GM19463 (cell line): ENCODE measurements around the gene VAT1.

Source experiments
- ATAC-seq: cut with Tn5 transposase; IDR thresholded peaks from one replicate; pipeline ENCODE4 v1.9.1; 2021; ENCODE audit warnings: mild to moderate bottlenecking, moderate library complexity; ENCODE audit not compliant: unreplicated experiment

The VAT1 gene

DNA sequence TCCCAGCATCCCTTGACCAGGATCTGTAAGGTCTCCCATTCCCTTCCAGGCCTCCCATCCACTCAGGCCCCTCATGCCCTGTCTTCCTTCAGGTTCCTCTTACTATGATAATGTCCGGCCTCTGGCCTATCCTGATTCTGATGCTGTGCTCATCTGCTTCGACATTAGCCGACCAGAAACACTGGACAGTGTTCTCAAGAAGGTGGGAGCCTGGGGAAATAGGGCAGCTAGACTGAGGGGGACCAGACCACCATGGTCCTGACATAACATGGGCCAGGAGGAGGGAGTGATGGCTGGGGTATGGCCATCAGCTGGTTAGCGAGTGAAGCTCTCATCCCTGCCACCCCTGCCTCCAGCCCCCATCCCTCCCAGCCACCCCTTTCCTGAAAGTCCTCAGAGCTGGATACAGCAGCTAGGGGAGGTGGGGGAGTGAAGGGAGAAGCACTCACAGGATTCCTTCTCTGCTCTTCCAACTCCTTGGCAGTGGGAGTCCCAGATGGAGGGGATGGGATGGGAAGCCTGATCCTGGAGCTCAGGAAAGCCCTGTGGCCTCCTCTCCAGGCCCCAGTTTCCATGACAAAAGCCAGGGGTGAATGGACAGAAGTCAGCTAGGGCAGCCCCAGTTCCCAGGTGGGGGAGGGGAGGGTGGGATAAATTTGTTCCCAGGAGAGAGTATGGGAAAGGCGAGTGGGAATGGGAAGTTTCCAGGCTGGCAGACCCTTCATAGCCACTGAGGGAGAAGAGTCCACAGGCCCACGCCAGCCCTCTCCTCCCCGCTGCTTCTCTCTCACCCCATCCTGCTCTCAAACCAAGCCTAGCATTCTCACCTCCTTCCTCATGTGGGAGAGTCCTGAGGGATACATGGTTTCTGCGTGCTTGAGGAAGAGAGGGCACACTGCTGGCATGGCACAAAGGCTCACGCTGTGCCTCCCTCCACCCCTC is 5.2 kb upstream of the VAT1 start:
- no peak for ATAC-seq

DNA sequence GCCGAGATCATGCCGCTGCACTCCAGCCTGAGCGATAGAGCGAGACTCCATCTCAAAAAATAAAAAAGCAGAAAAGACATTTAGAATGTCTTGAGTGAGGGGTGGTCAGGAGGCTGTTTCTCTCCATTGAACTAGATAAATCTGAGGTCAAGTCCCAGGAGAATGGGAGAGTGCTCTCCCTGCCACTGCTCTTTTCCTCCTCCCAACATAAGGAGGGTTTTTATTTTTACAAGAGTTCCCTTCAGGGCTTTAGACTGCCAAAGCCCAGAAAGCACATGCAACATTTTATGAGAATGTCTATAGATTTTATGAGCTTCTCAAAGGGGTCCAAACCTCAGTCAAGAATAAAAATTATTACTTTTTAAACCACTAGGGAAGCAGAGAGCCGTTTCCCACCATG is 4.4 kb upstream of the VAT1 start:
- no peak for ATAC-seq

DNA sequence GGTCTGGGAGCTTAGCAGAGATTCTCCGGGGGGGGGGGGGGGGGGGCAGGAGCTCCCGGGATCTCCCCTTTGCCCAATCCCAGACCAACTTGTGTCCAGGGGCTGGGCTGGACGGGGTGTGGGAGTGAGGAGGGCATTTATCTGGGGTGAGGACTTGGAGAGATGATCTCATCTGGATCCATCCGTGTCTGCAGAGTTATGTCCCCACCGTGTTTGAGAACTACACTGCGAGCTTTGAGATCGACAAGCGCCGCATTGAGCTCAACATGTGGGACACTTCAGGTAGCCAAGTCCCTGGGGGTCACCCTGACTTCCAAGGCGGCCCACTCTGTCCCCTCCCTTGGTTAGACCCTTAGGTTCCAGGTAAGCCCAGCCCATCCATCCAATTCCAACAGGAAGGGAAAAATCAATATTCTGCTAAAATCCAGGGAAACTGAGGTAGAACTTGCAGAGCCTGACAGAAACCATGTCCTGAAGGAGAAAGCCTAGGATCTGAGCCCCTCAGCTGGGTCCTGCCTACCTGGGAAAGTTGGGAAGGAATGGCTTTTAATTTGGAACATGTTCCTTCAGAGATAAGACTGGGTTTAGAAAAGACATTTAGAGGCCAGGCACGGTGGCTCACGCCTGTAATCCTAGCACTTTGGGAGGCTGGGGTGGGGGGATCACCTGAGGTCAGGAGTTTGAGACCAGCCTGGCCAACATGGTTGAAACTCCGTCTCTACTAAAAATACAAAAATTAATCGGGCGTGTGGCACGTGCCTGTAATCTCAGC is 3.8 kb upstream of the VAT1 start:
- no peak for ATAC-seq

DNA sequence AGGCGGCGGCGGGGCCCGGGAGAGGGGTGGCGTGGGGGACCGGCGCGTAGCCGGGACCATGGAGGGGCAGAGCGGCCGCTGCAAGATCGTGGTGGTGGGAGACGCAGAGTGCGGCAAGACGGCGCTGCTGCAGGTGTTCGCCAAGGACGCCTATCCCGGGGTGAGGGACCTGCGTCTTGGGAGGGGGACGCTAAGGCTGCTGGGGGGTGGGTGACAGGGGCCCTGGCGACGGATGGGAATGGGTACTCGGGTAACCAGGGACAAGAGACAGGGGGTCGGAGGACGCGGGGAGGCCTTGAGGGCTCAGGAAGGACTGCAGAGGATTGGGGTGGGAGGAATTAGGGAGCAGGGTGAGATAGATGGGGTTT is 3.1 kb upstream of the VAT1 start:
- no peak for ATAC-seq

DNA sequence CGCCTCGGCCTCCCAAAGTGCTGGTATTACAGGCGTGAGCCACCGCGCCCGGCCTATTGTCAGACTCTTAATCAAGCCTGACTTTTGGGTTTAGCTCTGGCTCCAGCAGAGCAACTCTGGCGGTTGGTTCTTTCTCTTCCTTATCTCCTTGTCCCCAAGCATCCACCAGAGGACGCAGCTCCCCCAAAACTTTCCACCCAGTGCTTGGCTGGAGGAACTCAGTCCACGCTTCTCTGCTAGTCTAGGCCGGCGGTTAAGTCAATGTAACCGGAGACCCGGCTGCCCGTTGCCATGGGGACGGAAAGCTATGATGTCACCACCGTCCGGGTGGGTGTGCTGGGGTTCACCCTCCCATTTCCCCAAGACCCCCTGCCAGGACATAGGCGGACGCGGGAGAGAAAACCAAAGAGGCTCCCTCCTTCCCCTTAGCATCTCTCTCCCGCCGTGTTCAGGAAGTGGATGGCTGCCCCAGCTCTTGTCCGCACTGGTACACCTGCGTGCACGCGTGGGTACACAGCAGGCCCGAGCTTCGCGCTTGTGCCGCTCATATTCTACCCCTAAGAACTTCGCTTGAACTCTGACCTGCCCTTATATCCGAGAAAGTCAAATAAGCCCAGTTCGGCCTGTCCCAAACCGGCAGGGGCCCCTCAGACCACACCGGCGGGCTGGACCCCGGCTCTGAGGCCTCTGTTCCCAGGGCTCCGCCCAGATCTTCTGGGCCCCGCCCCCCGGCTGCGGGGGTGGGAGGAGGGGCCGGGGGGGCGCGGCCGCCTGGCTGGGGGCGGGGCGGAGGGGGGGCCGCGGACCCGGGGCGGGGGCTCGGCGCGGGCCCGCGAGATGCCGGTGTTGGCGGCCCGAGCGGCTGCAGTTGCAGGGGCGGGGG is 2.5 kb upstream of the VAT1 start, which contains the start of gene RND2:
RND2 (plus strand) TSS at position 825 of the 883 bp plus-strand sequence. CDS start 117 bp downstream, outside the sequence.
- peak; percentile 40 for ATAC-seq

DNA sequence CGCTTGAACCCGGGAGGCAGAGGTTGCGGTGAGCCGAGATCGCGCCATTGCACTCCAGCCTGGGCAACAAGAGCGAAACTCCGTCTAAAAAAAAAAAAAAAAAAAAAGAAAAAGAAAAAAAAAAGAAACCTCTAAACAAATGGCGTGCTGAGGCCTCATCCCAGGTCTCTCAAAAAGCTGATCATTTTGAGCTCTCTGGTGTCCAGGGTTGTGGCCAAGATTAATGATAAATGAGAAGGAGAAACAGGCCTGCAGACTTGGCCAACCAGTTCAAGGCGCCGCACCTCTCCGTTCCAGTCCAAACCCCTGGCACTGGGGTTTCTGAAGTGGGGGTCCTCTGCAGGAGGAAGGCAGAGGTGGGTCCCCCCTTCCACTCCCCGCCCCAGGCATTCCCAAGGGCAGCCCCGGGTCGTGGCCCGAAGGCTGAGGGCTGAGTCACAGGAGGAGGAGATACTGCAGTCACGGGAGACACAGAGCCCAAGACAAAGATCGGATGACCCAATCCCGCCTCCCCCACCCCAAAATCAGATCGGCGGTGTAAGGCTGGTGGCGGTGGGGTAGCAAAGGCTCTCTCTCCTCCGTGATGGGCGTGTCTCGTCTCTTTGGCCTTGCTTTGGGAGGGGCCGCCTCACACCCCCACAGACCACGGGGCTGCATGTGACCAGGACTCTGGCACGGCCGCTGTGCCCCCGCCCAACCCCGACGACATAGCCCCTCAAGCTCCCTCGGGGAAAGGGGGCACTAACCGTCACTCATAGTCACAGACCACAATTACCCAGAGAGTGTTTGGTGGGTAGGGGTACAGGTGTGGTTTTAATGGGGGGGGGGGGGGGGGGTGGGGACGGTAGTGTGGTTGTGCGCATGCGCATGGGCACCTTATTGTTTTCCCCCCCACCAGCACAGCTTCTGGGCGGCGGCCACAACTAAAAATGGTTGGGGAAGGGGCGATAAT is 1.1 kb downstream of the VAT1 start:
- ATAC-seq = no peak

DNA sequence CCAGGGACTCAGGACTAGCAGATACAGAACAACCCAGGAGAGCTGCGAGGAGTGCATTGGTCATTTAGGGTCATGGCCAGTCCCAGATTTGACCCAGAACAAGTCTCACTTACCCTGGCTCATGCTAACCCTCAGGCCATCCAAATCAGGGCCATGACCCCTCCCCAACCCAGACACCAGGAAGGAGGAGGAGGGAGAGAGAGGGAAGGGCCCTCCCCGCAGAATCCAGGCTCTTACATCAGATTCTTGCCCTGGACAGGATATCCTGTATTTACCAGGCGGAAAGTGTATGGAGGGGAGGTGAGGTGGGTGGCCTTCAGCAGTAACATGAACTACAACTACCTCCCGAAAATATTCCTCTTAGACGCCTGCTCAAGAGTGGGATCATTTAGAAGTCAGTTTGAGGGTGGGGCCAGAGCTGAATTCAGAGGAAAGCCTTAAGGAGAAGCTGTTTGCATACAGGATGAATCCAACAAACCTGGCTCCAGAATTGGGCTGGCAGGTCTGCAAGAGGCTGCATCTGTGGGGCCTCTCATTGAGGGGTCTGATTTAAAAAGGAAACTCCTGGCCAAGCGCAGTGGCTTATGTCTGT is 2.1 kb downstream of the VAT1 start:
- no peak for ATAC-seq

DNA sequence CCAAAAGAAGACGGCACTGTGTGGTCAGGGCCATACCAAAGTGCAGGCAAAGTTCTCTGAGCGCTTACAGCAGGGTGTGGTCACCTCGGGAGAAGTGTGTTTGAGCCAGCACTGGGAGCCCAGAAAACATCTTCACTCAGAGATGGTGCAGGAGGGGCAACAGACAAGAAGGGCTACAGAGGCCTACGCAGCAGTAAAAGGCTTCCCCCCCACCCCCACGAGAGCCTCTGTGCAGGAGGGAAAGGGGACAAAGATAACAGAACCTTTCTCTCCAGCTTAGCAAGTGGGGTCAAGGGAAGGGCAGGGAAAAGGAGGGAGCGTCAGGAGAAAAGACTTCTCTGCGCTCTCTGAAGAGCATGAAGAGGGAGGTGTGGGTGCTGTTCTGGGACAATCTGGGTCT is 2.8 kb downstream of the VAT1 start:
- no peak for ATAC-seq

DNA sequence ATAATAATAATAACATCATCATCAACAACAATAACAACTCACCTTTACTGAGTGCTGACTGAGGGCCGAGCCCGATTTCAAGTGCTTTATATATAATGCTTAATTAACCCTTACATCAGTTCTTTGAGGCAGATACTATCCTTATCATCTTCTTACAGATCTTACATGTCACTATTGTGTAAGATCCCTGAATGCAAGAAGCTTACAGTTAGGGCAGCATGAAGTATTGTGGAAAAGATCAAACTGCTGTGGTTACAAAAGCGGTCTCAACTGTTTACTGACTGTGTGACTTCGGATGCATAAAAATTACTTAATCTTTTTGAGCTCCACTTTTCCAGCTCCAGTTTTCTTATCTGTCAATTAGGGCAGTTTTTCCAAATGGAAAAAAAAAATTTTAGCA is 3.3 kb downstream of the VAT1 start:
- no peak for ATAC-seq

DNA sequence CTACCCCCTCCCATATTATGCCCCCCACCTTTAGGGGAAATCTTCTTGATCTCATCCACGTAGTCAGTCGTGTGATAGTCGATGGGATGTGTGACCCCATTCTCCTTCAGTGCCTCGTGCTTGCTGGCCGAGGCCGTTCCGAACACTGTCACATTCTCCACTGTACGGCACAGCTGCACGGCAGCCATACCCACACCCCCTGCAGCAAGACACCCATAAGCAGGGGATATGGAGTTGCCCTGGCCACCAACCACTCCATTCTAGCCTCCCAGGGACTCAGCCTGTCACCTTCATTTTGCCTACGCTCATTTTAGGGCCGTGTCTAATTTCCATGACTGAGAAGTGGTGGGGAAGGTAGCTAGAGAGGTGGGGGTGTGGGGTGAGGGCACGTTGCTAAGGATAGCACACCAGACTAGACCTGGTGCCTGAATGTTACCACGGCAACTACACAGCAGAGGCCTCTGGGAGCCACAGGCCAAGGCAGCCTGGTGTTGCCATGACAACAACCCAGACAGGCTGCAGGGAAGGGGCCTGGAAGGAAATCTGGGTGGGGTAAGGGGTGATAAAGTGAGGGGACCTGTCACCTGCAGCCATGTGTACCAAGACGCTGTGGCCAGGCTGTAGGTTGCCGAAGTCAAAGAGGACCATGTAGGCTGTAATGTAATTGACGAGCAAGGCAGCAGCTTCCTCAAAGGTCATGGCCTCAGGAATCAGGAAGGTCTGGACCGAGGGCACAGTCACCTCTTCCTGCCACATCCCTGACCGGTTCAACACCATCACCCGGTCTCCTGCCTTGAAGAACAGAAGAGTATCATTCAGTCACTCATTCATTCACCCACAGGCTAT is 4.0 kb downstream of the VAT1 start:
- ATAC-seq = no peak

DNA sequence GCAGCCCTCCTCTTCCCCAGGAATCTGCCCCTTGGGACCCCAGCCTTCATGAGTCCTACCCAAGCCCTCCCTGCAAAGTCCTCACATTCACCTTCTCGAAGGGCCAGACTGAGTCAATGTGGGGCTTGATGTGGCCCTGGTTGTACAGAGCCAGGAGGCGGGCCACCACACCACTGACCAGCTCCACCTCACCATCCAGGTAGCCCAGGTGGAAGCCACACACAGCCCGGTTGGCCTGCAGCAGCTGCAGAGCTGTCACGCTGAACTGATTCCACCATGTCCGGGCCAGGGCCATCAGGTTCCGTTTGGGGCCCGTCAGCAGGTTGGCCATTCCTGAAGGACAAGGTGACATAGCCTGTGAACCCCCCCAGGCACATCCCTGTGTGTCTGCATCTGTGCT is 6.0 kb downstream of the VAT1 start:
- ATAC-seq = no peak

DNA sequence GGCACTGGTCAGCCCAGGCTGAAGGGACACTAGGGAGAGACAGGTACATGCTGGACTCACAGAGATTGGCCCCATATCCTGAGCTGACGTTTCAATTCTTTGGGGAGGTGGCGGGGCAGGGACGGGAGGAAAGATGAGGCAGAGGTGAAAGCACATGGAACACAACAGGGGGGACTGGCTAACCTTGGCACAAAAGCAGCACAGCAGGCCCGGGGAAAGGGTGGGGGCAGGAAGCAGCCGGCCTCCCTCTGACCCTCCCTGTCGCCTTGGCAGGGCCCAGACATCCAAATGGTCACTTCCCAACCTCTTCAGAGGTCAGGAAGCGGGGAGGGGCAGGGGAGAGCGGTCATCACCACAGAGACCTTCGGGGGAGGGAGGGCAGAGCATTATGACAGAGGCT is 6.6 kb downstream of the VAT1 start:
- no peak for ATAC-seq

DNA sequence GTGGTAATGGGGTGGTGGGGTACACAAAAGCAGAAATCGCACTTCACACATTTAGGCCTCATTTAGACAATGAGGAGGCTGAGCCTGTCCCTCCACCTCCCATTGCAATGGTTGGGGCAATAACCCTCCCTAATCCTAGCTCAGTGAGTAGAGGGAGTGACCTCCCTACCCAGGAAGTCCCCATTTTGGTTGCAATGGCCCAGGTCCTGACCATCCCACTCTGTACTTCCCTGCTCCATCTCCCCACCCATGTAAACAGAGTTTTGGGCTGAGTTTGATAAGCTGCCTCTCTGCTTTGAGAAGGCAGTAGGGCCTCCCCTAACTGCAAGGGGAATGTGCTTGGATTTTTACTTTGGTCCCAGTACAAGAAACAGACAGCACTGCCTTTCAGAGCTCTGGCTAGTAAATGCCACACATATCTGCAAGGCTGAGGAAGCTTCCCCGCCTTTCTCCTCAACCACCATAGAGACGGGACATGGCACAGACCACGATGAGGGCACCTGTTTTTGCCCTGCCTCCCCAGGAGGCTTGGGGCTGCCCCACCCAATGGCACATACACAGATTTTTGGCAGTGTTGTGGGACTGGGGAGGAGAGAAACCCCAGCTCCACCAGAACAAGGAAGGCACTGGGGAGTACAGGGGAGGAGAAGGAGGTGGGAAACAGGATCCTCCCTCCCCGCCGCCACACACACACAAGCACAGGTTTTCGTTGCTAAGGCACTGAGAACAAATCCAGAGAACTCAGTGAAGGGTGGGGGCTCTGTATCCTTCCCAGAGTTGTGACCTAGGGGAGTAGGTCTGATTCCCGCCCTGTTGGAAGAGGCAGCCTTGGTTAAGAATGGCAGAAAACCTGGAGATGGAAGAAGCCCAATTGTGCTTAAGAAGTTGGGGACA is 7.3 kb downstream of the VAT1 start:
- no peak for ATAC-seq

DNA sequence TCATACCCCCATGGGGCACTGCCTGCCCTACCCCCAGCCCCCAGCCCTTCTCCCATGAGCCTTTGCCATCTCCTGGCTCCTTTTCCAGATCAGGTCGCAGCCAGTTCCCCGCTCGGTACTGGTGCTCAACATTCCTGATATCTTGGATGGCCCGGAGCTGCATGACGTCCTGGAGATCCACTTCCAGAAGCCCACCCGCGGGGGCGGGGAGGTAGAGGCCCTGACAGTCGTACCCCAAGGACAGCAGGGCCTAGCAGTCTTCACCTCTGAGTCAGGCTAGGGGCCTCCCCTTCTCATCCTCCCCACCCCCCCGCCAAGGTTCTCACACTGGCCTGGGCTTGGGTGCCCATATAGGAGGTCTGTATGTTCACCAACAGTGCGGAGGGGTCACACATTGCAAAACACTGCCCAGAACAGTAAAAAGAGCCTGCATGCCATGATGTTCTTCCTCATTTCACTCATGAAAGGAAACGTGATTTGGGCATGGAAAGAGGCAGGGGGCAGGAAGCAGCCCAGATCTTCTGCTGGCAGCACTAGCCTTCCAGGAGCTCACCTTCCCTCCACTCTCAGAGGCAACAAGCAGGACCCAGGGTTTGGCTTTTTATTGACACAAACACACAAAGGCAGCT is 8.1 kb downstream of the VAT1 start:
- no peak for ATAC-seq

DNA sequence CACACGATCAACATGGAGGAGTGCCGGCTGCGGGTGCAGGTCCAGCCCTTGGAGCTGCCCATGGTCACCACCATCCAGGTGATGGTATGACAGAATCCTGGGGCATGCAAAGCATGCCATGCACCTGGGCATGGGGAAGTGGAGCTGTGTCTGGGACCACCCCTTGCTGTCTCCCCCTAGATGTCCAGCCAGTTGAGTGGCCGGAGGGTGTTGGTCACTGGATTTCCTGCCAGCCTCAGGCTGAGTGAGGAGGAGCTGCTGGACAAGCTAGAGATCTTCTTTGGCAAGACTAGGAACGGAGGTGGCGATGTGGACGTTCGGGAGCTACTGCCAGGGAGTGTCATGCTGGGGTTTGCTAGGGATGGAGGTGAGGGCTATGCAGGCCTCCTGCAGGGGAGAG is 8.9 kb downstream of the VAT1 start:
- no peak for ATAC-seq

DNA sequence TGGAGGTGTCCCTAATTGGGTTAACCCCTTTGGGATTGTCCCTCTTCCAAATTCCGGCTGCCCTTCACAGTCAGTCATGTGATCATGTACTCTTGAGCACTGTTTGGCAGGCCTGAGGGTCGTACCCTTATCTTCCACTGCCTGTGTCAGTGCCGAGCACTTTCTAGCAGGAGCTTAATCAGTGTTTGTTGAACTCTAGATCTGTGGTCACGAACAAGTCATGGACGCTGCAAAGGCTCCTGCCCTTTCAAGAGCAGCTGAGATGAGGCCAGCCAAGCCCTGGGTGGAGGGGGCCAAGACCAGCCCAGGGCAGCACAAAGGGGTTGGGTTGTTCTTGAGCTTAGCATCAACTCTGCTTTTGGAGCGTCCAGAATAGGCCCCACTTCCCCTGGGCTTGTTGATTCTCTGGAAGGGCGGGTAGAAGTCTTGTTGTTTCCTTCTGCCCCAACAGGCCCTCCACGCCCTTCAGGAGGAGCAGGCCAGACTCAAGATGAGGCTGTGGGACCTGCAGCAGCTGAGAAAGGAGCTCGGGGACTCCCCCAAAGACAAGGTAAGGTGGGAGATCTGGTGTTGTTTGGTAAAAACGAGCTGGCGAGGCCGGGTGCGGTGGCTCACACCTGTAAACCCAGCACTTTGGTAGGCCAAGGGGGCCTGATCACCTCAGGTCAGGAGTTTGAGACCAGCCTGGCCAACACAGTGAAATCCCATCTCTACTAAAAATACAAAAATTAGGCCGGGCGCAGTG is 10.3 kb downstream of the VAT1 start:
- no peak for ATAC-seq
